Effector memory CD4-positive, alpha-beta T cell (primary cell): ENCODE results near the gene KATNAL1.
"Not testable (repeated sequence)": the region's sequence is repeated elsewhere in the genome, so short reads cannot be mapped to it uniquely, and the experiment has no call there.

Source experiments
- DNase-seq, 3 donors: peaks; one replicate each; pipeline ENCODE4 v3.0.0-alpha.2; 2020
- H3K27ac ChIP-seq: 2 replicates; pipeline ENCODE4 v1.7.0; 2013; ENCODE audit warnings: mild to moderate bottlenecking, low read length, moderate library complexity; ENCODE audit not compliant: insufficient read depth, poor library complexity, severe bottlenecking
- H3K27me3 ChIP-seq: replicated peaks from 2 replicates; pipeline ENCODE4 v1.7.0; 2013; ENCODE audit warnings: mild to moderate bottlenecking, low read length; ENCODE audit not compliant: insufficient read depth, control insufficient read depth, poor library complexity, severe bottlenecking
- H3K36me3 ChIP-seq: 2 replicates; pipeline ENCODE4 v1.7.0; 2013; ENCODE audit warnings: mild to moderate bottlenecking, low read length, moderate library complexity; ENCODE audit not compliant: control insufficient read depth, insufficient read depth
- H3K4me1 ChIP-seq: 2 replicates; pipeline ENCODE4 v1.7.0; 2013; ENCODE audit warnings: low read length, mild to moderate bottlenecking; ENCODE audit not compliant: control insufficient read depth, insufficient read depth, poor library complexity, severe bottlenecking
- H3K4me3 ChIP-seq: 2 replicates; pipeline ENCODE4 v1.7.0; 2013; ENCODE audit warnings: low read length, low read depth, mild to moderate bottlenecking; ENCODE audit not compliant: insufficient read depth, poor library complexity, severe bottlenecking
- H3K9me3 ChIP-seq: 2 replicates; pipeline ENCODE4 v1.7.0; 2013; ENCODE audit warnings: mild to moderate bottlenecking, low read length, moderate library complexity; ENCODE audit not compliant: control insufficient read depth

Gene KATNAL1

DNA sequence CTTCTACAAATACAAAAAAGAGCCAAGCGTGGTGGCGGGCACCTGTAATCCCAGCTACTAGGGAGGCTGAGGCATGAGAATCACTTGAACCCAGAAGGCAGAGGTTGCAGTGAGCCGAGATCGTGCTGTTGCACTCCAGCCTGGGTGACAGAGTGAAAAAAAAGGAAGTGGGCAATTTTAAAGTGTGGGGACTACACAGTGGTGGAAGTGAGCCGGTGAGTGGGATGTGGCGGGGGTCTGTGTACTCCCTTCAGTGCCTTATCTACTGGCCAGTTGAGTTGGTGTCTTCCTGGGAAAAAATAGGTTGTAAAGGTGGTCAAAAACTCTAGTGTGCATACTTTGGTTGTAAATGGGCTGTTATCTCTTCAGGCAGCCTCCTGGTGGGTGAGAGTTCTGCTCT is 133.1 kb downstream of the KATNAL1 start:
- H3K4me3 ChIP-seq, H3K27ac ChIP-seq, H3K9me3 ChIP-seq, H3K4me1 ChIP-seq, DNase-seq, H3K27me3 ChIP-seq, H3K36me3 ChIP-seq: not testable (repeated sequence)

DNA sequence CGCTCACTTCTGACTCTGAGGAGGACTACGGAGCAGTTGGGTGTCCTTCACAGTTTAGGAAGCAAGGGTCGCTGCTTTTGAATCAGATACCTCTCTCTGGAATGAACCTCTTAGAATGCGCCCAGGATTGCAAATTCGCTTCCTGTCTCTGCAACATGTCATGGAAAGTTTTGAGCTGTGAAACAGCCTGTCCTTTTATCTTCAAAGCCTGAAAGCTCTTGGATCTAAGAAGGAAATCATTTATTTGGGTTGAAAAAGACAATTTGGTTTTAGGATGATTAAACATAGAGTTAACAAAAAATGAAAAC is 134.1 kb downstream of the KATNAL1 start:
- no peak for DNase-seq
- no peak overlapping the region for H3K27ac ChIP-seq
- no peak overlapping the region for H3K4me3 ChIP-seq

DNA sequence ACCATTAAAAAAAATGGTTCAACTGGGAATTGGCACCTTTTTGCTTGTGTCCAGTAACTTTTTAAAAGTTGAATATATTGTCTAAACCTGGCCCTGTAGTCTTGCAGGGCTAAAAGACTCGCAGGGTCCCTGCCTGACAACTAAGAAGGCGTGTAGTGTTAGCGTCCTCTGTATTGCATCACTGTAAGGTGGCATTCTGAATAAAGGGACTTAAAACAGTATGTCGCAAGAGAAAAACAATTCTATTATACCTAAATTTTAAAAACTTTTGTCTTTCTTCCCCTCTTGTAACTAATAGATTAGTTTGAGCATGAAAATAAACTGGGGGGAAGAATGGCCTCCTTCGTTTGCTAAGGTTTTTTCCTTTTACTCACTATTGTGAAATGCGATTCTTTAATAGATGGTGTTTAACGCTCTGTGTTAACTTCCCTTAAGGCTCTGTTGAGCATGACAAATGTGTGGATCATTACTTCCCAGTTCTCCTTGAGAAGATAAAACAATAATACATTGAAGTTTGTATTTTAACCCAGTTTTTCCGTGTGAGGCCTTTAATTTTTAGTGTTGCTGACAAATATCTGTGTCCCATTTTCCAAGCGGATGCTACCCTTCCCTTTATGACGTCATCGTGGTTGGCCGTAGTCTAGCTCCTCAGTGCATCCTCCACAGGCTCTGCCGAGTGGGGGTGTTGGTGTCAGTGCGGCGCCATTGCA is 134.6 kb downstream of the KATNAL1 start:
- Histone ChIP-seq H3K27ac (no peak overlapping the region), H3K4me3 (no peak overlapping the region), H3K36me3 (no peaks in the 10 kb centered on the region), H3K27me3 (no peaks in the 10 kb centered on the region), H3K9me3 (no peaks in the 10 kb centered on the region), H3K4me1 (no peaks in the 10 kb centered on the region)
- no peak for DNase-seq

More for the DNA sequence above, 134.1 kb downstream of the KATNAL1 start:
- Histone ChIP-seq H3K4me1 (no peaks in the 10 kb centered on the region), H3K9me3 (no peaks in the 10 kb centered on the region), H3K27me3 (no peaks in the 10 kb centered on the region), H3K36me3 (no peaks in the 10 kb centered on the region)

DNA sequence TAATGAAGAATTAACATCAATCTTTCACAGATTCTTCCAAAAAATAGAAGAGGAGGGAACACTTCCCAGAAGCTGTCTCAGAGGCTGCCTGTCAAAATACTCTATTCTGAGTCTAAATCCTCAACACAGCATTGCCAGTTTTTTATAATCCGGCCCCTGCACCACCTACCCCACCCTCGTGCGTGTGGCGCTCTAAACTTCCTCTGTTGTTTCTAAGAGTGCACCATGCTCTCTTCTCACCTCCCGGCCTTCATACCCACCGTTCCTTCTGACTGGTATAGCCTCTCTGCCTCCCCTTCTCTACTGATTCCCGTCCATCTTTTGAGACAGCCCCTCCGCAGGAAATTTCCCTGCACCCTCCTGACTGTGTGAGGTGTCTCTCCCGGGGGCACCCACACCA is 136.8 kb downstream of the KATNAL1 start:
- H3K27ac ChIP-seq = no peak overlapping the region
- no peaks in the 10 kb centered on the region for H3K9me3 ChIP-seq
- no peaks in the 10 kb centered on the region for H3K4me1 ChIP-seq
- no peak for DNase-seq
- no peaks in the 10 kb centered on the region for H3K27me3 ChIP-seq
- no peak overlapping the region for H3K4me3 ChIP-seq
- H3K36me3 ChIP-seq = no peaks in the 10 kb centered on the region

DNA sequence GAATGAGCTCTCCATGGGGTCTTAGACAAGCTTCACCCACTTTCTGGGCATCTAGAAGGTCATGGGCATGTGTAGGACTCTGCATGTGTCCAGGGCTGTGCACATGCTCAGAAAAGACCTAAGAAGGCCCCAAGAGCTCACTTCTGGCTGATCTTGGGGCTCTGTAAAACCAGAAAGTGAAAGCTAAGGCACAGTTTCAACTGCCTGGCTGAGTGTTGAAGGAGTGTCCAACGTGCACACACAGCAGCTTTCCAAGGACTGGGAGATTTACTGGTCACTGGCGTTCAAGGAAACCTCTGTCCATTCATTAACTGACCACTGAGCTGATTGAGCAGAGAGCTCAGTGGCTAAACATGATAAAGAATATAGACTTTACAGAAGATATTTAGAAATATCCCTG is 137.9 kb downstream of the KATNAL1 start:
- no peaks in the 10 kb centered on the region for H3K4me1 ChIP-seq
- no peaks in the 10 kb centered on the region for H3K27me3 ChIP-seq
- H3K36me3 ChIP-seq = no peaks in the 10 kb centered on the region
- no peaks in the 10 kb centered on the region for H3K9me3 ChIP-seq
- no peak overlapping the region for H3K4me3 ChIP-seq
- H3K27ac ChIP-seq = no peak overlapping the region
- no peak for DNase-seq

DNA sequence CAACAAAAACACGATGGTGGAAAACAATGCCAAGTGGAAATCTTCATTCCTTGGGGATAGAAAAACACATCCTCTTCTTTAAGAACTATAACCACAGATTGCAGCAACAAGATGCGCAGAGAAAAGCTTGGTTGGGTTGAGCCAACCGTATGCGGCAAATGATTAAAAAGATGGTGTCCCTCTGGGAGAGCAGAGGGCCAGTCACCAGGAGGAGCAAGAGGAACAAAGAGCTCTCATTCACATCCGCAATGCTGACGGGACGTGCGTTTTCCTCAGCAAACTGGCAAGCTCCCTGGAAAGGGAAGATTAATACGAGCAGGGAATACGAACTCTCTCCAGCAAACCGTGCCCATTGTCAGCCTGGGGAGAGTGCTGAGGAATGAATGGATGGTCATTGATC is 141.6 kb downstream of the KATNAL1 start:
- H3K27ac ChIP-seq = no peak overlapping the region
- no peaks in the 10 kb centered on the region for H3K27me3 ChIP-seq
- no peak for DNase-seq

DNA sequence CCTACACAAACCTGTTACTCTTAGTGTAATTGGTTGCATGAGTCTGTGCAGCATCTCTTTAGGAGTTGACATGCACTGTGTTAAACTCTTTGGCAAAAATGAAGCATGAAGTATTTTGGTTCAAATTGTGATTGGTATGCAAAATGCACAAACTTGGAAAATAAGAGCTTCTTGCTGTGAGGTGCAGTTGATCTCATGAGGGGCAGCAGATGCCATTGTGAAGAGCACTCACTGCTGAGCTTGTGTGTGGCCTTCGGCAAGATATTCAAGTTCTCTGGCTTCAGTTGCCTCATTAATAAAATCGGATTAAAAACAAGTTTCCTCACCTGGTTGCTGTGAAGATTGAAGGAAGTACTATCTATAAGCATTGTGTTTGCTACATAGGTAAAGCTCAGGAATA is 142.3 kb downstream of the KATNAL1 start:
- DNase-seq = no peak
- no peaks in the 10 kb centered on the region for H3K9me3 ChIP-seq
- H3K4me1 ChIP-seq = no peaks in the 10 kb centered on the region
- no peak overlapping the region for H3K27ac ChIP-seq
- H3K36me3 ChIP-seq = no peaks in the 10 kb centered on the region
- no peak overlapping the region for H3K4me3 ChIP-seq
- no peaks in the 10 kb centered on the region for H3K27me3 ChIP-seq

More for the DNA sequence above, 141.6 kb downstream of the KATNAL1 start:
- Histone ChIP-seq H3K36me3 (no peaks in the 10 kb centered on the region), H3K4me3 (no peak overlapping the region), H3K9me3 (no peaks in the 10 kb centered on the region), H3K4me1 (no peaks in the 10 kb centered on the region)

DNA sequence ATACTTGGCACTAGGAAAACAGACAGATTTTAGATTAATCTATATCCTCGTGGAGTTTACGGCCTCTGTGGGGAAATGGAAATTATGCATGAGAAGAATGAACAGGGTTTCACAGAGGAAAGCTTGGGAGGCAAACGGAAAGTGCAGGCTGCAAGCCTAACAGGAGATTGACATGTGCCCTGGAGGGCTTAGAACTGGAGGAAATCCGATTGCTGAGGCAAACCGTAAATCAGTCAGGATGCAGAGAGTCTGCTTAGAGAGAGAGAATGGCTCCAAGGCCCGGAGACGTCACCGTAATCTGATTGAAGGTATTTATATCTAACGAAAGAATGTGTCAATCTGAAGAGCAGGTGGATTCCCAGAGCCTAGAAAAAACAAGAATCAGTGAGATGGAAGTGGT is 143.2 kb downstream of the KATNAL1 start:
- Histone ChIP-seq H3K27me3 (no peaks in the 10 kb centered on the region), H3K36me3 (no peaks in the 10 kb centered on the region), H3K4me1 (peaks cover under 1% of the 10 kb centered on the region), H3K4me3 (no peak overlapping the region), H3K9me3 (no peaks in the 10 kb centered on the region), H3K27ac (no peak overlapping the region)
- no peak for DNase-seq

DNA sequence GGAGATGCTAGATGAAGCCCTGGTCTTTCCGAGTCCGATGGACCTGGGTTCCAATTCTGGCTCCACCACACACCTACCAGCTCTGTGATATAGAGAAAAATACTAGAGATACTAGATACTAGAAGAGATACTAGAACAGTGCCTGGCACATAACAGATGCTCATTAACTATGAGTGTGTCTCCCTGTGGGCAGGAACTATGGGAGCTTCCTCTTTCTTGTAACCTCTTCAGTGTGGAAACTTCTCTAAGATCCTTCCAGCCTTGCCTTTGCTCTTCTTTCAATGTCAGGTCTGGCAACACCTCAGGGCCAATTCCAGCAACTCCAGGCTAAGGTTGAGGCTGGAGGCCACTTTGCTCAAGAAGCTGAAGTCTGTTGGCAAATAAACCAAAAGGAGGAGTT is 143.9 kb downstream of the KATNAL1 start:
- Histone ChIP-seq H3K27me3 (no peaks in the 10 kb centered on the region), H3K4me3 (no peak overlapping the region), H3K4me1 (peaks cover 8% of the 10 kb centered on the region), H3K9me3 (no peaks in the 10 kb centered on the region), H3K36me3 (no peaks in the 10 kb centered on the region), H3K27ac (no peak overlapping the region)
- DNase-seq = no peak

DNA sequence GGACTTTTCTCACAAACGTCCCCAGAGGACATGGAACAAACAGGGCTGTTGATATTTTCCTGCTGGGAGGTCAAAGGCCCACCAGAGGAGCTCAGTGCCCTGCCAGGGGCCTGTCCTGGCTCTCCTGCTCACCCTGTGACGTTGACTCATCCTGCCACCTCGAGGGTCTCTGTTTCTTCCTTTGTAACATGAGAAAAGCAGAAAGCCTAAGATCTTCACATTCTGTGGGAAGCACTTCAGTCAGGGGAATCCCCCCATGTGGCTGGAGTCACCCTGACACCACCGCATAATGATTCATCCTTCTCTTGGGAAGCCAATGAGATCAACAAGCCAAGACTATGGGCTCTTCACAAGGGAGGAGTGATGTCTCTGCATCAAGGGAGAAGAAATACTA is 147.9 kb downstream of the KATNAL1 start:
- H3K27ac ChIP-seq = no peak overlapping the region
- DNase-seq = no peak
- H3K4me3 ChIP-seq = no peak overlapping the region
- H3K36me3 ChIP-seq = no peaks in the 10 kb centered on the region
- H3K4me1 ChIP-seq = peaks cover 11% of the 10 kb centered on the region
- H3K27me3 ChIP-seq = no peaks in the 10 kb centered on the region
- no peaks in the 10 kb centered on the region for H3K9me3 ChIP-seq
